ENCODE measurements around the gene ORAI2. TPM values are rescaled to one million over a fixed set of nuclear protein-coding genes. Genes with fewer than 3 reads are reported as not detected.

Gene ORAI2
- total RNA-seq, 2 experiments from 2014 or later: 149 to 230 TPM

GRCh38 chr7:102429141-102429899 is 4.1 kb upstream of the ORAI2 start:
- ChIA-PET CTCF (ENCODE audit: unreplicated experiment) (no interaction called here), POLR2A (interaction anchor here (0.9 kb wide), 2 partner anchors 11 to 35 kb away, joined by 3 read pairs; no protein-coding TSS in a partner anchor)
- H3K9me3 ChIP-seq (ENCODE audit: low read length): no peaks in the 10 kb centered on the region
- TF ChIP-seq CTCF (conservative IDR thresholded peaks at IDR 0.05; ENCODE audit: low read length) (no peak), EZH2phosphoT487 (IDR thresholded peaks at IDR 0.05; ENCODE audit: borderline replicate concordance, low read depth, low read length) (no peak)
- H3K36me3 ChIP-seq (ENCODE audit: insufficient read depth, low read length): peaks cover 36% of the 10 kb centered on the region
- DNase-seq (ENCODE audit: low spot score): no peak
- H3K27ac ChIP-seq (ENCODE audit: low read depth, low read length, poor library complexity, severe bottlenecking): peak overlapping the region; percentile 94
- H2AFZ ChIP-seq (ENCODE audit: low read length): no peak overlapping the region
- peaks cover 21% of the 10 kb centered on the region for H3K79me2 ChIP-seq (ENCODE audit: insufficient read depth, low read depth, low read length)
- intact Hi-C loops (cut with micrococcal nuclease; ENCODE audit: unreplicated experiment): no loop called here
- no peaks in the 10 kb centered on the region for H4K20me1 ChIP-seq (ENCODE audit: insufficient read depth, low read length)
- H3K4me2 ChIP-seq (ENCODE audit: low read length): no peak overlapping the region
- H3K9me2 ChIP-seq (ENCODE audit: insufficient read depth, low read length): no peaks in the 10 kb centered on the region
- H3K4me1 ChIP-seq (ENCODE audit: insufficient read depth, low read length, poor library complexity, severe bottlenecking): peaks cover 85% of the 10 kb centered on the region
- no peak overlapping the region for H3K4me3 ChIP-seq (ENCODE audit: low read depth, low read length, poor library complexity, severe bottlenecking)
- no TSS peak for BruUV-seq (replicated peaks)

- Histone ChIP-seq H3K9me2 (ENCODE audit: insufficient read depth, low read length) (no peaks in the 10 kb centered on the region), H3K4me3 (ENCODE audit: low read depth, low read length, poor library complexity, severe bottlenecking) (peak overlapping the region; percentile 80), H3K79me2 (ENCODE audit: insufficient read depth, low read depth, low read length) (peaks cover 45% of the 10 kb centered on the region), H3K27ac (ENCODE audit: low read depth, low read length, poor library complexity, severe bottlenecking) (peak overlapping the region; percentile 94), H3K36me3 (ENCODE audit: insufficient read depth, low read length) (peaks cover 44% of the 10 kb centered on the region), H2AFZ (ENCODE audit: low read length) (no peak overlapping the region; the same call in 1 of the 2 replicates), H4K20me1 (ENCODE audit: insufficient read depth, low read length) (no peaks in the 10 kb centered on the region), H3K9me3 (ENCODE audit: low read length) (no peaks in the 10 kb centered on the region), H3K4me1 (ENCODE audit: insufficient read depth, low read length, poor library complexity, severe bottlenecking) (peaks cover 82% of the 10 kb centered on the region), H3K4me2 (ENCODE audit: low read length) (peak overlapping the region; percentile 75)
- TF ChIP-seq EZH2phosphoT487 (IDR thresholded peaks at IDR 0.05; ENCODE audit: borderline replicate concordance, low read depth, low read length) (no peak), CTCF (conservative IDR thresholded peaks at IDR 0.05; ENCODE audit: low read length) (no peak)
- peak; percentile 84 for DNase-seq (ENCODE audit: low spot score)
- intact Hi-C loops (cut with micrococcal nuclease; ENCODE audit: unreplicated experiment): loop anchor here (5.0 kb wide), 1 partner anchor 574 kb away; no protein-coding TSS in a partner anchor
- POLR2A ChIA-PET: interaction anchor here (0.9 to 6.2 kb wide), 2 partner anchors 12 to 27 kb away, joined by 5 to 66 read pairs; no protein-coding TSS in a partner anchor
- CTCF ChIA-PET (ENCODE audit: unreplicated experiment): interaction anchor here (1.2 kb wide), 1 partner anchor 13 kb away, joined by 4 read pairs; no protein-coding TSS in a partner anchor
- TSS peak; percentile 66 for BruUV-seq (replicated peaks)
Observed at GRCh38 chr7:102431617-102432298, 1.6 kb upstream of the ORAI2 start.

All from OCI-LY7 (cell line).